ES-I3 (cell line): Measurements from ENCODE around the gene TMPRSS4.

Source experiments
- H3K36me3 ChIP-seq: 2 replicates; pipeline ENCODE4 v1.6.1; 2013; ENCODE audit warnings: mild to moderate bottlenecking, low read length, control low read depth, moderate library complexity; ENCODE audit not compliant: insufficient read depth
- H3K4me1 ChIP-seq: 2 replicates; pipeline ENCODE4 v1.6.1; 2013; ENCODE audit warnings: mild to moderate bottlenecking, control low read depth, low read length; ENCODE audit not compliant: insufficient read depth
- H3K9ac ChIP-seq: 2 replicates; pipeline ENCODE4 v1.6.1; 2013; ENCODE audit warnings: low read depth, mild to moderate bottlenecking, low read length, moderate library complexity
- H3K9me3 ChIP-seq: 2 replicates; pipeline ENCODE4 v1.6.1; 2013; ENCODE audit warnings: mild to moderate bottlenecking, low read length, moderate library complexity; ENCODE audit not compliant: control insufficient read depth, insufficient read depth

Gene TMPRSS4

DNA sequence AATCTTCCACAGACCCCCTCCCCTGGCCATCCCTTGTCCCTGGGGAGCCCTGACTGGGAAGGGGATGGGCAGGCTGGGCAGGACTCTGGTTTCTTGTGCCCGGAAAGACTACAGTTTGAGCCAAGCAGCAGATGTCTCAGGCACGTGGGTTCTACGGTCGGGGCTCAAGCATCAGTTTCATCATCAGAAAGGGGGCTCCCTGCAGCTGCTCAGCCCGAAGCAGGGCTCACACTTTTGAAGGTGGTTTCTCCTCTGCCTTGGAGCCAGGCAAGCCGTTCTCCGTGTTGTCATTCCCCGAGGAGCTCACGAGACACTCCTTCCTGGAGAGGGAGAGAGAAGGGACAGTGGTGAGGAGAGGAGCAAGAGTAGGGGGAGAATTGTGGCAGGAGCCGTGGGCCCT is 59.9 kb downstream of the TMPRSS4 start:
- no peak overlapping the region for H3K9ac ChIP-seq
- peaks cover 3% of the 10 kb centered on the region; the same call in 1 of the 2 replicates for H3K4me1 ChIP-seq
- H3K36me3 ChIP-seq, result no peaks in the 10 kb centered on the region
- no peaks in the 10 kb centered on the region for H3K9me3 ChIP-seq

DNA sequence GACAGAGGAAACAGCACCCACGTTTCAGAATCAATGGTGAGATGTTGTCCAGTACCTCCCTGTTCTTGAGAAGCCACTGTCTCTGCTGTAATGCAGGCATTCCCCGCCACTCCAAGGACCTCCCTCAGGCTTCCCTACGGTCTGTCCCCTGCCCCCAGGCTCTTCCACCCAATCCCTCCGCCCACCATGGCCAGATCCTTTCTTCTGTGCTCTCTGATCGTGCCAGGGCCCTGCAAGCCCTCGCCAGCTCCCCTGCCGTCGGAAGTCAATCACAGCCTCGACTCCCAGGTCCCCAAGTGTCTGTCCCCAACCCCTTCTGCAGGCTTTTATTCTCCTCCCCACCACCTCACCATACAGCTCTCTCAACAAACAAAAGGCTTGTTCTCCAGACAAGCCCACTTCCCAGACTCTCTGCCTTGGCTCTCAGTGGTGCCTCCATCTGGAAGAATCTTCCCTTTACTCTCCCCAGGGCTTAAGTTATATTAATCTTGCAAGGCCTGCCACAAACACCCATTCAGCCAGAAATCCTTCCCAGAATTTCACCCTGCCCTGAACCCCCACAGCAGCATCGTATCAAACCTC is 62.1 kb downstream of the TMPRSS4 start:
- no peaks in the 10 kb centered on the region for H3K9me3 ChIP-seq
- H3K36me3 ChIP-seq, result no peaks in the 10 kb centered on the region
- no peak overlapping the region for H3K9ac ChIP-seq
- peaks cover 3% of the 10 kb centered on the region; the same call in 1 of the 2 replicates for H3K4me1 ChIP-seq

- Histone ChIP-seq H3K9me3 (no peaks in the 10 kb centered on the region), H3K36me3 (no peaks in the 10 kb centered on the region), H3K4me1 (peaks cover 3% of the 10 kb centered on the region; the same call in 1 of the 2 replicates), H3K9ac (no peak overlapping the region)
Observed at GRCh38 chr11:118139578-118139977, 62.7 kb downstream of the TMPRSS4 start.

- Histone ChIP-seq H3K9me3 (no peaks in the 10 kb centered on the region), H3K36me3 (no peaks in the 10 kb centered on the region), H3K4me1 (peaks cover 3% of the 10 kb centered on the region; the same call in 1 of the 2 replicates), H3K9ac (no peak overlapping the region)
Observed at GRCh38 chr11:118142081-118142480, 65.2 kb downstream of the TMPRSS4 start.

DNA sequence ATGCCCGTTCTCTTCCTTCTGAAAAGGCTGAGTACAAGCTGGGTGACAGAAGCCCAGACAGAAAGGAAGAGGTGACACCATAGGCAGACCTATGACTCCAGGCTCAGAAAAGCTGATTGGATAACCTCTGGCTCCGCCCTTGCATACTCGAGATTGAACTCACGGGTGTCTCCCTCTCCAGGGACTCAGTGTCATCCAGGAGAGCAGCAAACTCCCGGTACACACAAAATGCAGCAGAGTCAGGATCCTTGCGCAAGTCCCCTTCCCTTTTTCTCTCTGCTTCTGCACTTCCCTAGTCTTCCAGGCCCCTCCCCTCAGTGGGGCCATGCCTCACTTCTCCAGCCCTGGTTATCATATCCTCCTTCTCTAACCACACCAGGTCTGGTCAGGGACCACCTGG is 65.9 kb downstream of the TMPRSS4 start:
- no peaks in the 10 kb centered on the region for H3K9me3 ChIP-seq
- H3K4me1 ChIP-seq, result peaks cover 9% of the 10 kb centered on the region
- no peaks in the 10 kb centered on the region for H3K36me3 ChIP-seq
- H3K9ac ChIP-seq, result peak overlapping the region; percentile 3; the same call in 1 of the 2 replicates

DNA sequence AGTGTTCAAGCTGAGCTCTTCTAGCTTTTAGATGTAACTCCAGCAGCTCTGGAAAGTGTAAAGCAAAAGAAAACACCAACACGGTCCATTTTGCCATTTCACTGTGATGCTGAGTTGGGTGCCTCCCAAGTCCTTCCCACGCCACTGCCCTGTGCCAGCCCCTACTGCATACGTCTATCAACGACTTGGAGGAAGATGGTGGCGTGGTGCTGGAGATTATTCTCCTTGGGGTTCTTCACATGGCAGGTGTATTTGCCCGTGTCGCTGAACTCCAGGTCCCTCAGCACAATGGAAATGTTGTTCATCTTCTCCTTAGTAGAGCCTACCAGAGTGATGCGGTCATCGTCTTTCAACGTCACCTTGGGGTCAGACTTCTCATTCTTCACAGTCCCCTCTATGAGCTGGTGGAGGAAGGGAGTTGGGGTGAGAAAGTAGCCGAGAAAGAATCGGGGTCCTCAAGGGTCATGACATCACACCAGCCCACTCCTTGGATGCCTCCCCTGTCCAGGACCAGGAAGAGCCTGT is 66.8 kb downstream of the TMPRSS4 start:
- no peak overlapping the region for H3K9ac ChIP-seq
- H3K9me3 ChIP-seq, result no peaks in the 10 kb centered on the region
- peaks cover 9% of the 10 kb centered on the region for H3K4me1 ChIP-seq
- no peaks in the 10 kb centered on the region for H3K36me3 ChIP-seq

- H3K9ac ChIP-seq, result no peak overlapping the region
- H3K9me3 ChIP-seq, result no peaks in the 10 kb centered on the region
- H3K36me3 ChIP-seq, result no peaks in the 10 kb centered on the region
- peaks cover 6% of the 10 kb centered on the region for H3K4me1 ChIP-seq
Observed at GRCh38 chr11:118144301-118145268, 67.7 kb downstream of the TMPRSS4 start.

GRCh38 chr11:118145285-118146227 is 68.7 kb downstream of the TMPRSS4 start:
- peaks cover 6% of the 10 kb centered on the region for H3K4me1 ChIP-seq
- H3K36me3 ChIP-seq, result no peaks in the 10 kb centered on the region
- peak overlapping the region; percentile 61; the same call in 1 of the 2 replicates for H3K9ac ChIP-seq
- no peaks in the 10 kb centered on the region for H3K9me3 ChIP-seq

DNA sequence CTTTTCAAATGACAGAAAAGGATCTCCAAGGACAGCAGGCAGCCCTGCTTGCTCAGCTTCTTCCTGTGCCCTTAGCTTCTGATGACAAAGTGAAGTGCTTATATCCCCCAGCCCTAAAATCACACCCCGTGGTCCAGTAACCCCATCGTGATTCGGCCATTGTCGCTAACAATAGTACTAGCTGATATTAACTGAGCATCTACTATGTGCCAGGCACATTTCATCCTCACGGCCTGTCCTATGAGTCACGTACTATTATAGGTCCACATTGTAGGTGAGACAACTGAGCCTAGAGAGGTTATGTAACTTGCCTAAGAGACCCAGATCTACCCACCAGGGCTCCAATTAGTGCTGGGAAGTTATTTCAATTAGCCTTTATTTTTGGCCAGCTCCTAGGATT is 69.7 kb downstream of the TMPRSS4 start:
- Histone ChIP-seq H3K9me3 (no peaks in the 10 kb centered on the region), H3K36me3 (no peaks in the 10 kb centered on the region), H3K4me1 (peaks cover 6% of the 10 kb centered on the region), H3K9ac (peak overlapping the region; percentile 61; the same call in 1 of the 2 replicates)

- H3K36me3 ChIP-seq, result no peaks in the 10 kb centered on the region
- no peaks in the 10 kb centered on the region for H3K9me3 ChIP-seq
- no peak overlapping the region for H3K9ac ChIP-seq
- peaks cover 6% of the 10 kb centered on the region for H3K4me1 ChIP-seq
Observed at GRCh38 chr11:118147502-118147901, 70.6 kb downstream of the TMPRSS4 start.

- Histone ChIP-seq H3K4me1 (peaks cover 6% of the 10 kb centered on the region), H3K9me3 (no peaks in the 10 kb centered on the region), H3K36me3 (no peaks in the 10 kb centered on the region), H3K9ac (no peak overlapping the region)
Observed at GRCh38 chr11:118148240-118148639, 71.4 kb downstream of the TMPRSS4 start.

- Histone ChIP-seq H3K36me3 (no peaks in the 10 kb centered on the region), H3K9ac (no peak overlapping the region), H3K9me3 (no peaks in the 10 kb centered on the region)
Observed at GRCh38 chr11:118148856-118149255, 72.0 kb downstream of the TMPRSS4 start.

DNA sequence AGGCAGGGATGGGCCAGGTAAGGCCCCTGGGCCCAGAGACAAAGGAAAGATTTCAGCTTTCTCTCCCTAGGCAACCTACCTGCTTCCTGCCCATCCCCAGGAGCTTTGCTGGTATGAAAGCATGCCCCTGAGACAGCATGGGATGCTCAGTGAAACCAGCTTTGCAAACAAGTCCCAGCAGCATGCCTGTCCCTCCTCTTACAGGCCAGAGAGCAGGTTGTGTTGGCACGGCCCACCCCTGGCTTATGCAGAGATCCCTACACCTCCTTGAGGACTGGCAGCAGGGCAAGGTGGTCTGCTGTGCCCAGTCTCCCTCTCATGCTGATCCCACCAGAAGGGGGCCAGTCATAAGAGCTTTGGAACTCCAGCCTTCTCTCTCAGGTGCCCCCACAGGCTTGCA is 72.6 kb downstream of the TMPRSS4 start:
- H3K9ac ChIP-seq, result no peak overlapping the region
- no peaks in the 10 kb centered on the region for H3K36me3 ChIP-seq
- no peaks in the 10 kb centered on the region for H3K9me3 ChIP-seq
- peaks cover 14% of the 10 kb centered on the region for H3K4me1 ChIP-seq

More at GRCh38 chr11:118148856-118149255, 72.0 kb downstream of the TMPRSS4 start:
- peaks cover 8% of the 10 kb centered on the region for H3K4me1 ChIP-seq

GRCh38 chr11:118151431-118151830 is 74.6 kb downstream of the TMPRSS4 start:
- H3K36me3 ChIP-seq, result no peaks in the 10 kb centered on the region
- H3K9me3 ChIP-seq, result no peaks in the 10 kb centered on the region
- H3K4me1 ChIP-seq, result peaks cover 27% of the 10 kb centered on the region
- H3K9ac ChIP-seq, result no peak overlapping the region
